Astrocyte (in vitro differentiated cells and primary cell): ENCODE data around the gene ELAVL3. TPM values are rescaled to one million over a fixed set of nuclear protein-coding genes. Genes with fewer than 3 reads are reported as not detected.
A peak's percentile ranks its signal among the peaks of the same experiment; 100 is the strongest.

Source experiments
- DNase-seq: peaks from one replicate; pipeline ENCODE4 v3.0.0-alpha.2; 2010; ENCODE audit warnings: low read depth
- FAIRE-seq: peaks from 2 replicates; lab custom pipeline; 2011; peaks lifted over from hg19 to GRCh38; lab: Jason Lieb, UNC
- H2AFZ ChIP-seq: 2 replicates; pipeline ENCODE4 v1.6.0; 2012; ENCODE audit warnings: low read depth, low read length, inconsistent platforms
- H3K27ac ChIP-seq: 2 replicates; pipeline ENCODE4 v1.5.1; 2011; ENCODE audit warnings: low read depth, low read length, inconsistent platforms
- H3K27me3 ChIP-seq: 2 replicates; pipeline ENCODE4 v1.6.0; 2011; ENCODE audit warnings: low read length, inconsistent platforms; ENCODE audit not compliant: insufficient read depth
- H3K36me3 ChIP-seq: 2 replicates; pipeline ENCODE4 v1.5.1; 2011; ENCODE audit warnings: low read length, inconsistent platforms; ENCODE audit not compliant: insufficient read depth
- H3K4me1 ChIP-seq: 2 replicates; pipeline ENCODE4 v1.5.1; 2011; ENCODE audit warnings: low read length, inconsistent platforms; ENCODE audit not compliant: insufficient read depth
- H3K4me2 ChIP-seq: 2 replicates; pipeline ENCODE4 v1.6.0; 2012; ENCODE audit warnings: low read length, inconsistent platforms
- H3K4me3 ChIP-seq: 2 replicates; pipeline ENCODE4 v1.5.1; 2011; ENCODE audit warnings: low read depth, mild to moderate bottlenecking, low read length, inconsistent platforms; ENCODE audit not compliant: insufficient read depth
- H3K79me2 ChIP-seq: 2 replicates; pipeline ENCODE4 v1.6.0; 2012; ENCODE audit warnings: mild to moderate bottlenecking, low read length, inconsistent platforms; ENCODE audit not compliant: insufficient read depth
- H3K9ac ChIP-seq: 2 replicates; pipeline ENCODE4 v1.6.0; 2012; ENCODE audit warnings: mild to moderate bottlenecking, low read length, inconsistent platforms
- H3K9me3 ChIP-seq: 2 replicates; pipeline ENCODE4 v1.5.1; 2012; ENCODE audit warnings: low read depth, mild to moderate bottlenecking, low read length, inconsistent platforms; ENCODE audit not compliant: insufficient read depth
- H4K20me1 ChIP-seq: 2 replicates; pipeline ENCODE4 v1.6.0; 2012; ENCODE audit warnings: low read length, inconsistent platforms; ENCODE audit not compliant: insufficient read depth
- H3K27ac Mint-ChIP-seq: one replicate; pipeline ENCODE4 v1.8.0; 2021; ENCODE audit warnings: mild to moderate bottlenecking, mixed read lengths; ENCODE audit not compliant: unreplicated experiment
- H3K27me3 Mint-ChIP-seq: one replicate; pipeline ENCODE4 v1.8.0; 2021; ENCODE audit warnings: low read depth, mixed read lengths; ENCODE audit not compliant: unreplicated experiment
- H3K36me3 Mint-ChIP-seq: one replicate; pipeline ENCODE4 v1.8.0; 2021; ENCODE audit warnings: low read depth, mixed read lengths; ENCODE audit not compliant: unreplicated experiment
- H3K4me1 Mint-ChIP-seq: one replicate; pipeline ENCODE4 v1.8.0; 2021; ENCODE audit warnings: low read depth, mixed read lengths; ENCODE audit not compliant: unreplicated experiment
- H3K4me3 Mint-ChIP-seq: one replicate; pipeline ENCODE4 v1.8.0; 2021; ENCODE audit warnings: mild to moderate bottlenecking, moderate library complexity, mixed read lengths; ENCODE audit not compliant: unreplicated experiment
- H3K9me3 Mint-ChIP-seq: one replicate; pipeline ENCODE4 v1.8.0; 2021; ENCODE audit warnings: mild to moderate bottlenecking, mixed read lengths; ENCODE audit not compliant: unreplicated experiment
- EZH2 ChIP-seq: IDR thresholded peaks from 2 replicates; pipeline ENCODE4 v1.6.1; 2012; ENCODE audit warnings: mild to moderate bottlenecking, low read length, inconsistent platforms; ENCODE audit not compliant: insufficient read depth
- total RNA-seq: library from RNA; stranded (reverse); gene quantifications from 2 replicates; pipeline ENCODE4 v1.2.1, GENCODE V29; 2021
- TF ChIP-seq, protein P1 (sequence below): IDR thresholded peaks from 2 replicates; pipeline ENCODE4 v1.5.1; 2011; ENCODE audit warnings: low read depth, mild to moderate bottlenecking, inconsistent platforms, low read length, moderate library complexity; ENCODE audit not compliant: insufficient read depth

ELAVL3 gene
- total RNA-seq, 1 donor from 2014 or later: not detected

DNA sequence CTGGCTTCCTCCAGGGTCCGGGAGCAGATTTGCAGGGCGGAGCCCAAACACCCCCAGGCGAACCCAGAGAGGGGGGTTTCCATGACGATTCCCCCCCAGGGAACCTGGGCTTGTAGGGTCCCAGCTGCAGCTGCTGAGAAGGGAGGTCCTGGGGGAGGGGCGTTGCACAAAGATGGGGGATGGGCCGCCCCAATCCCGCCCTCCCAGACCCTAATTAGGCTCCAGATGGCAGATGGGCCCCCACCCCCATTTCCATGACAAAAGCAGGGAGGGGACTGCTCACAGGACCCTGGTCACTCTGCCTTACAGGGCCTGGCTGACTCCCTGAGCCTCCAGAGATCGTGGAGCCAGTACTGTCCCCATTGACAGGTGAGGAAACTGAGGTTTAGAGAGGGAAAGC lies 15.2 kb downstream of the ELAVL3 start:
- FAIRE-seq (no peak), DNase-seq (no peak)
- H3K27ac ChIP-seq: no peak overlapping the region
- no peaks in the 10 kb centered on the region for H3K27me3 ChIP-seq
- no peaks in the 10 kb centered on the region for H4K20me1 ChIP-seq
- TF ChIP-seq, protein P1, sequence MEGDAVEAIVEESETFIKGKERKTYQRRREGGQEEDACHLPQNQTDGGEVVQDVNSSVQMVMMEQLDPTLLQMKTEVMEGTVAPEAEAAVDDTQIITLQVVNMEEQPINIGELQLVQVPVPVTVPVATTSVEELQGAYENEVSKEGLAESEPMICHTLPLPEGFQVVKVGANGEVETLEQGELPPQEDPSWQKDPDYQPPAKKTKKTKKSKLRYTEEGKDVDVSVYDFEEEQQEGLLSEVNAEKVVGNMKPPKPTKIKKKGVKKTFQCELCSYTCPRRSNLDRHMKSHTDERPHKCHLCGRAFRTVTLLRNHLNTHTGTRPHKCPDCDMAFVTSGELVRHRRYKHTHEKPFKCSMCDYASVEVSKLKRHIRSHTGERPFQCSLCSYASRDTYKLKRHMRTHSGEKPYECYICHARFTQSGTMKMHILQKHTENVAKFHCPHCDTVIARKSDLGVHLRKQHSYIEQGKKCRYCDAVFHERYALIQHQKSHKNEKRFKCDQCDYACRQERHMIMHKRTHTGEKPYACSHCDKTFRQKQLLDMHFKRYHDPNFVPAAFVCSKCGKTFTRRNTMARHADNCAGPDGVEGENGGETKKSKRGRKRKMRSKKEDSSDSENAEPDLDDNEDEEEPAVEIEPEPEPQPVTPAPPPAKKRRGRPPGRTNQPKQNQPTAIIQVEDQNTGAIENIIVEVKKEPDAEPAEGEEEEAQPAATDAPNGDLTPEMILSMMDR: no peak
- no peak for TF ChIP-seq EZH2
- Mint-ChIP-seq H3K9me3 (no peaks in the 10 kb centered on the region), H3K4me3 (no peak overlapping the region), H3K36me3 (no peaks in the 10 kb centered on the region), H3K27me3 (peaks cover 9% of the 10 kb centered on the region), H3K27ac (no peak overlapping the region), H3K4me1 (no peaks in the 10 kb centered on the region)
- H3K4me3 ChIP-seq: no peak overlapping the region
- H2AFZ ChIP-seq: no peak overlapping the region
- H3K79me2 ChIP-seq: no peaks in the 10 kb centered on the region
- no peaks in the 10 kb centered on the region for H3K36me3 ChIP-seq
- H3K9me3 ChIP-seq: no peaks in the 10 kb centered on the region
- H3K9ac ChIP-seq: no peak overlapping the region
- H3K4me2 ChIP-seq: no peak overlapping the region
- H3K4me1 ChIP-seq: no peaks in the 10 kb centered on the region

DNA sequence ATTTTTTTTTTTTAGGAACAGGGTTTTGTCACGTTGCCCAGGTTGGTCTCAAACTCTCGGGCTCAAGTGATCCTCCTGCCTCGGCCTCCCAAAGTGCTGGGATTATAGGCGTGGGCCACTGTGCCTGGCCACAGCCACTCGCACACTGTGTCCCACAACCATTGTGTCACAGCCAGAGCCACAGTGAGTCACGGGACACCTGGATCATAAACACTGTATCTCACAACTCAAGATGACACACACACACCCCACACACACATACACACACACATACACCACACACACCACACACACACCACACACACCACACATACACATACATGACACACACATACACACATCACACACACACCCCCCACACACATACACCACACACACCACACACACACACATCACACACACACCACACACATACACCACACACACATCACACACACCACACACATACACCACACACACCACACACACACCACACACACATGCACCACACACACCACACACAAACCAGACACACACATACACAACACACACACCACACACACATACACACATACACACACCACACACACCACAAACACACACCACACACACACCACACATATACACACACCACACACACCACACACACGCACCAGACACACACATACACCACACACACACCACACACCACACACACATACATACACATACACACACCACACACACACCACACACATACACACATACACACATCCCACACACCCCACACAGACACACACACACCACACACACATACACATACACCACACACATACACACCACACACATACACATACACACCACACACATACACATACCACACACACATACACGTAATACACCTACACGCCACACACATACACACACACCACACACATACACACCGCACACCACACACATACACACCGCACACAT lies 16.2 kb downstream of the ELAVL3 start:
- Histone ChIP-seq H3K4me1 (no peaks in the 10 kb centered on the region), H3K4me2 (no peak overlapping the region), H2AFZ (no peak overlapping the region), H3K79me2 (no peaks in the 10 kb centered on the region), H3K27me3 (no peaks in the 10 kb centered on the region), H4K20me1 (no peaks in the 10 kb centered on the region), H3K27ac (no peak overlapping the region), H3K36me3 (no peaks in the 10 kb centered on the region), H3K9me3 (no peaks in the 10 kb centered on the region), H3K4me3 (no peak overlapping the region), H3K9ac (no peak overlapping the region)
- peak; percentile 89 for FAIRE-seq
- Mint-ChIP-seq H3K4me3 (no peak overlapping the region), H3K4me1 (no peaks in the 10 kb centered on the region), H3K27ac (no peak overlapping the region), H3K27me3 (peaks cover 18% of the 10 kb centered on the region), H3K9me3 (peaks cover 3% of the 10 kb centered on the region), H3K36me3 (no peaks in the 10 kb centered on the region)
- DNase-seq: no peak
- TF ChIP-seq, protein P1: no peak
- TF ChIP-seq EZH2: no peak

DNA sequence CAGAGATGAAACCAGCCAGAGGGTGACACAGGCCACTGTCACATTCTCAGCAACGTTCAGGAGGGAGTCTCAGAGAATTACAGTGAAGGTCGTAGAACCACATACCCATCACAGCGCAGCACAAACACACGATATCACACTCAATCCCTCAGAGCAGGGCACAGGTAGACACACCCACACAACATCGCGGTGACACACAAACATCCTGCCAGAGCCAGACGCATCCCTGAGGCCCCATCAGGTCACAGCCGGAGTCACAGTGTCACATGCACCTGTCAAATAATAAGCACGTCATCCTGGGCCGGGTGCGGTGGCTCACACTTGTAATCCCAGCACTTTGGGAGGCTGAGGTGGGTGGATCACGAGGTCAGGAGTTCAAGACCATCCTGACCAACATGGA lies 17.5 kb downstream of the ELAVL3 start:
- DNase-seq: no peak
- Mint-ChIP-seq H3K4me1 (no peaks in the 10 kb centered on the region), H3K27me3 (peaks cover 19% of the 10 kb centered on the region), H3K4me3 (no peak overlapping the region), H3K9me3 (peaks cover 3% of the 10 kb centered on the region), H3K36me3 (no peaks in the 10 kb centered on the region), H3K27ac (no peak overlapping the region)
- Histone ChIP-seq H4K20me1 (no peaks in the 10 kb centered on the region), H3K27me3 (no peaks in the 10 kb centered on the region), H3K4me1 (no peaks in the 10 kb centered on the region), H3K36me3 (no peaks in the 10 kb centered on the region), H3K79me2 (no peaks in the 10 kb centered on the region), H3K4me3 (no peak overlapping the region), H3K4me2 (no peak overlapping the region), H2AFZ (no peak overlapping the region), H3K9ac (no peak overlapping the region), H3K9me3 (no peaks in the 10 kb centered on the region), H3K27ac (no peak overlapping the region)
- no peak for FAIRE-seq
- TF ChIP-seq, protein P1: no peak
- no peak for TF ChIP-seq EZH2
